Left renal cortex interstitium (tissue), 4 donors: ENCODE measurements around the gene NOB1. TPM values are rescaled to one million over a fixed set of nuclear protein-coding genes. Genes with fewer than 3 reads are reported as not detected.
"Not testable (repeated sequence)": the region's sequence is repeated elsewhere in the genome, so short reads cannot be mapped to it uniquely, and the experiment has no call there.

Experiments used
- DNase-seq, 4 donors: peaks; one replicate each; pipeline ENCODE4 v3.0.0-alpha.2; 2013; ENCODE audit warnings: low read depth in 4 of 4, low spot score in 2 of 4, missing footprints in 1 of 4
- polyA plus RNA-seq, 4 donors: library from polyadenylated mRNA; unstranded; fragments of 120-200 nt; gene quantifications; one replicate each; pipeline ENCODE4 v1.2.1, GENCODE V29; 2013; ENCODE audit not compliant: insufficient read length in 4 of 4

The NOB1 gene
- polyA plus RNA-seq, 4 donors = 60.8 to 71.9 (median 65.4) TPM

- DNase-seq = peak in 3 of 4 donors; percentile 36 to 66 (median 55)
Observed at GRCh38 chr16:69761983-69762813, 7.5 kb upstream of the NOB1 start, which contains the start of gene WWP2. Gene WWP2 (plus strand): TSS chr16:69762332. CDS start chr16:69787011, 24,679 bp downstream.

GRCh38 chr16:69757375-69757774 lies 2.6 kb upstream of the NOB1 start:
- DNase-seq = not testable (repeated sequence)

- DNase-seq = no peak
Observed at GRCh38 chr16:69756705-69757104, 2.0 kb upstream of the NOB1 start.

- DNase-seq = no peak
Observed at GRCh38 chr16:69754143-69754468, 620 bp downstream of the NOB1 start.

- no peak for DNase-seq
Observed at GRCh38 chr16:69748694-69749345, 5.9 kb downstream of the NOB1 start.

GRCh38 chr16:69747115-69747514 lies 7.6 kb downstream of the NOB1 start:
- DNase-seq = no peak

GRCh38 chr16:69745959-69746358 lies 8.8 kb downstream of the NOB1 start:
- DNase-seq = no peak

GRCh38 chr16:69745232-69745612 lies 9.5 kb downstream of the NOB1 start:
- DNase-seq = no peak

GRCh38 chr16:69744363-69745231 lies 10.1 kb downstream of the NOB1 start:
- no peak for DNase-seq

- DNase-seq = peak in 2 of 4 donors; percentile 23 to 56
Observed at GRCh38 chr16:69741951-69742904, 12.5 kb downstream of the NOB1 start.

- DNase-seq = no peak
Observed at GRCh38 chr16:69741519-69741918, 13.2 kb downstream of the NOB1 start.

- no peak for DNase-seq
Observed at GRCh38 chr16:69732101-69732500, 22.6 kb downstream of the NOB1 start.

- DNase-seq = not testable (repeated sequence)
Observed at GRCh38 chr16:69731280-69731679, 23.4 kb downstream of the NOB1 start.

GRCh38 chr16:69729030-69729429 lies 25.7 kb downstream of the NOB1 start:
- DNase-seq = not testable (repeated sequence)

- DNase-seq = no peak
Observed at GRCh38 chr16:69727916-69728270, 26.8 kb downstream of the NOB1 start.

GRCh38 chr16:69726313-69727060 lies 28.2 kb downstream of the NOB1 start, which contains the start of gene NQO1:
Gene NQO1 (minus strand): TSS chr16:69726560. CDS start chr16:69726439, 121 bp downstream.
- peak; percentile 58 to 77 (median 70) for DNase-seq

GRCh38 chr16:69725480-69726312 lies 29.0 kb downstream of the NOB1 start:
- no peak for DNase-seq

- no peak for DNase-seq
Observed at GRCh38 chr16:69724981-69725479, 29.7 kb downstream of the NOB1 start.
